ENCODE measurements around the gene MYO18A.
A peak's percentile ranks its signal among the peaks of the same experiment; 100 is the strongest.

Gene MYO18A

DNA sequence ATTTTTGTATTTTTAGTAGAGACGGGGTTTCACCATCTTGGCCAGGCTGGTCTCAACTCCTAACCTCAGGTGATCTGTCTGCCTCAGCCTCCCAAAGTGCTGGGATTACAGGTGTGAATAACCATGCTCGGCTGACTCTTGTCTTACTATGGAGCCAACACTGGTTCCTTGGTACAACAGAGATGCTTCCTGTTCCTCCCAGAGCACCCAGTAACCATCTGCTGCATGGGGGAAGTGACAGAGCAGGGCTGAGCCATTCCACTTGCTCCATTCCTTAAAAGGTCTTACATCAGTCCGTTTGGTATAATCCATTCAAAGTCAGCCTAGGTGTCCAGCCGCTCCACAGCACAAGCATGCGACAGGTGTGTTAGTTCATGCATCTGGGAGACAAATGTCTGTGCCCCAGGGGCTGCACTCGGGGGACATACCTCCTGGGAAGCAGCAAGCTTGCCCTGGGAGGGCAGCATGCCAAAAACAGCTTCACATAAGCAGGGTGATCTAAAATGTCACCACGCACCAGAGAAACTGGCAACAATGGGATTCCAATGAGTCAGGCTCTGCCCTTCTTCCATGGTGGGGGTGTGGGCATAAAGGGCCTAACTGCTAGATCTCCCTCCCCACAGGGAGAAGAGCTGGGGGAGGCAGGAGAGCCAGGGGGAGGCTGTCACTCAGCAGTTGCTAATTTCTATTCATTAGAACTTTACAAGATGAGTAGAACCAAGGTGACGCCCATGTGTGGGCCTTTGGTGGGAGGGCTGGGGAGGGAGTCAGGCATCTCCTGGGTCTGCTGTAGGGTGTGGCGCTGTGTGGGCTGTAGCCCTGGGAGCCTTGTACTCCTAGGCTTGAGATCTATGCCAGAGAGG is 101.8 kb downstream of the MYO18A start:
- ChIA-PET CTCF (interaction anchor here (0.5 to 2.0 kb wide), 4 partner anchors 33 to 359 kb away, joined by 3 to 6 read pairs (median 4); no protein-coding TSS in a partner anchor), POLR2A (interaction anchor here (1.5 kb wide), 1 partner anchor 83 kb away, joined by 3 read pairs; no protein-coding TSS in a partner anchor)
- TF ChIP-seq GLIS1 (tag by site-specific recombination; IDR thresholded peaks at IDR 0.05) (peak; percentile 98), ZIC2 (tag by site-specific recombination; IDR thresholded peaks at IDR 0.05) (peak; percentile 94), SP2 (tag by site-specific recombination; IDR thresholded peaks at IDR 0.05) (peak; percentile 7; the same call in 1 of the 2 replicates), ZNF121 (tag by site-specific recombination; IDR thresholded peaks at IDR 0.05) (no peak), KLF9 (tag by site-specific recombination; IDR thresholded peaks at IDR 0.05; ENCODE audit: low read depth) (no peak), ZNF155 (tag by site-specific recombination; IDR thresholded peaks at IDR 0.05) (no peak), ZNF112 (tag by site-specific recombination; IDR thresholded peaks at IDR 0.05) (no peak), WT1 (tag by site-specific recombination; IDR thresholded peaks at IDR 0.05) (no peak), KLF1 (tag by site-specific recombination; IDR thresholded peaks at IDR 0.05) (peak; percentile 67), ZNF677 (tag by site-specific recombination; IDR thresholded peaks at IDR 0.05) (no peak), ZFHX2 (tag by site-specific recombination; conservative IDR thresholded peaks at IDR 0.05) (peak; percentile 99), SCRT2 (tag by site-specific recombination; IDR thresholded peaks at IDR 0.05) (peak; percentile 95), ZNF404 (tag by site-specific recombination; IDR thresholded peaks at IDR 0.05) (no peak), ZNF747 (tag by site-specific recombination; IDR thresholded peaks at IDR 0.05) (no peak), EGR2 (tag by site-specific recombination; IDR thresholded peaks at IDR 0.05; ENCODE audit: low read depth) (peak; percentile 99)
- TF ChIP-seq, protein P1, sequence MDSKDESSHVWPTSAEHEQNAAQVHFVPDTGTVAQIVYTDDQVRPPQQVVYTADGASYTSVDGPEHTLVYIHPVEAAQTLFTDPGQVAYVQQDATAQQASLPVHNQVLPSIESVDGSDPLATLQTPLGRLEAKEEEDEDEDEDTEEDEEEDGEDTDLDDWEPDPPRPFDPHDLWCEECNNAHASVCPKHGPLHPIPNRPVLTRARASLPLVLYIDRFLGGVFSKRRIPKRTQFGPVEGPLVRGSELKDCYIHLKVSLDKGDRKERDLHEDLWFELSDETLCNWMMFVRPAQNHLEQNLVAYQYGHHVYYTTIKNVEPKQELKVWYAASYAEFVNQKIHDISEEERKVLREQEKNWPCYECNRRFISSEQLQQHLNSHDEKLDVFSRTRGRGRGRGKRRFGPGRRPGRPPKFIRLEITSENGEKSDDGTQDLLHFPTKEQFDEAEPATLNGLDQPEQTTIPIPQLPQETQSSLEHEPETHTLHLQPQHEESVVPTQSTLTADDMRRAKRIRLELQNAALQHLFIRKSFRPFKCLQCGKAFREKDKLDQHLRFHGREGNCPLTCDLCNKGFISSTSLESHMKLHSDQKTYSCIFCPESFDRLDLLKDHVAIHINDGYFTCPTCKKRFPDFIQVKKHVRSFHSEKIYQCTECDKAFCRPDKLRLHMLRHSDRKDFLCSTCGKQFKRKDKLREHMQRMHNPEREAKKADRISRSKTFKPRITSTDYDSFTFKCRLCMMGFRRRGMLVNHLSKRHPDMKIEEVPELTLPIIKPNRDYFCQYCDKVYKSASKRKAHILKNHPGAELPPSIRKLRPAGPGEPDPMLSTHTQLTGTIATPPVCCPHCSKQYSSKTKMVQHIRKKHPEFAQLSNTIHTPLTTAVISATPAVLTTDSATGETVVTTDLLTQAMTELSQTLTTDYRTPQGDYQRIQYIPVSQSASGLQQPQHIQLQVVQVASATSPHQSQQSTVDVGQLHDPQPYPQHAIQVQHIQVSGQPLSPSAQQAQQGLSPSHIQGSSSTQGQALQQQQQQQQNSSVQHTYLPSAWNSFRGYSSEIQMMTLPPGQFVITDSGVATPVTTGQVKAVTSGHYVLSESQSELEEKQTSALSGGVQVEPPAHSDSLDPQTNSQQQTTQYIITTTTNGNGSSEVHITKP (tag by site-specific recombination; IDR thresholded peaks at IDR 0.05), result peak; percentile 83
- TF ChIP-seq, protein P2, sequence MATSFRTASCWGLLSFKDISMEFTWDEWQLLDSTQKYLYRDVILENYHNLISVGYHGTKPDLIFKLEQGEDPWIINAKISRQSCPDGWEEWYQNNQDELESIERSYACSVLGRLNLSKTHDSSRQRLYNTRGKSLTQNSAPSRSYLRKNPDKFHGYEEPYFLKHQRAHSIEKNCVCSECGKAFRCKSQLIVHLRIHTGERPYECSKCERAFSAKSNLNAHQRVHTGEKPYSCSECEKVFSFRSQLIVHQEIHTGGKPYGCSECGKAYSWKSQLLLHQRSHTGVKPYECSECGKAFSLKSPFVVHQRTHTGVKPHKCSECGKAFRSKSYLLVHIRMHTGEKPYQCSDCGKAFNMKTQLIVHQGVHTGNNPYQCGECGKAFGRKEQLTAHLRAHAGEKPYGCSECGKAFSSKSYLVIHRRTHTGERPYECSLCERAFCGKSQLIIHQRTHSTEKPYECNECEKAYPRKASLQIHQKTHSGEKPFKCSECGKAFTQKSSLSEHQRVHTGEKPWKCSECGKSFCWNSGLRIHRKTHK (tag by site-specific recombination; IDR thresholded peaks at IDR 0.05), result no peak
- TF ChIP-seq, protein P3, sequence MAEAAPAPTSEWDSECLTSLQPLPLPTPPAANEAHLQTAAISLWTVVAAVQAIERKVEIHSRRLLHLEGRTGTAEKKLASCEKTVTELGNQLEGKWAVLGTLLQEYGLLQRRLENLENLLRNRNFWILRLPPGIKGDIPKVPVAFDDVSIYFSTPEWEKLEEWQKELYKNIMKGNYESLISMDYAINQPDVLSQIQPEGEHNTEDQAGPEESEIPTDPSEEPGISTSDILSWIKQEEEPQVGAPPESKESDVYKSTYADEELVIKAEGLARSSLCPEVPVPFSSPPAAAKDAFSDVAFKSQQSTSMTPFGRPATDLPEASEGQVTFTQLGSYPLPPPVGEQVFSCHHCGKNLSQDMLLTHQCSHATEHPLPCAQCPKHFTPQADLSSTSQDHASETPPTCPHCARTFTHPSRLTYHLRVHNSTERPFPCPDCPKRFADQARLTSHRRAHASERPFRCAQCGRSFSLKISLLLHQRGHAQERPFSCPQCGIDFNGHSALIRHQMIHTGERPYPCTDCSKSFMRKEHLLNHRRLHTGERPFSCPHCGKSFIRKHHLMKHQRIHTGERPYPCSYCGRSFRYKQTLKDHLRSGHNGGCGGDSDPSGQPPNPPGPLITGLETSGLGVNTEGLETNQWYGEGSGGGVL (tag by site-specific recombination; IDR thresholded peaks at IDR 0.05), result peak; percentile 90
- H3K4me3 ChIP-seq (ENCODE audit: low read depth, low read length), result no peak overlapping the region
- no peak overlapping the region for H3K27ac ChIP-seq (ENCODE audit: extremely low read depth, low read depth, low read length)
- H3K9me3 ChIP-seq (ENCODE audit: control insufficient read depth, insufficient read depth, low read depth, low read length), result no peaks in the 10 kb centered on the region
- H3K4me1 ChIP-seq (ENCODE audit: control insufficient read depth, insufficient read depth, low read length), result no peaks in the 10 kb centered on the region; the same call in 1 of the 2 replicates
- peaks cover 0 to 42% of the 10 kb centered on the region in 2 experiments; a peak in 1 of 3 replicates for H3K36me3 ChIP-seq (ENCODE audit: control insufficient read depth in 2 of 2, insufficient read depth in 1 of 2, low read length in 2 of 2)

Measured in HEK293 (cell line).